NT2/D1 (cell line): ENCODE measurements around the gene LRRC8C.

Experiments
- SUZ12 ChIP-seq: IDR thresholded peaks from 2 replicates; pipeline ENCODE4 v1.6.1; 2011; ENCODE audit not compliant: insufficient read length, insufficient read depth; ENCODE audit errors: extremely low read depth
- YY1 ChIP-seq: IDR thresholded peaks from 2 replicates; pipeline ENCODE4 v1.6.1; 2011; ENCODE audit not compliant: insufficient read length, insufficient read depth

DNA sequence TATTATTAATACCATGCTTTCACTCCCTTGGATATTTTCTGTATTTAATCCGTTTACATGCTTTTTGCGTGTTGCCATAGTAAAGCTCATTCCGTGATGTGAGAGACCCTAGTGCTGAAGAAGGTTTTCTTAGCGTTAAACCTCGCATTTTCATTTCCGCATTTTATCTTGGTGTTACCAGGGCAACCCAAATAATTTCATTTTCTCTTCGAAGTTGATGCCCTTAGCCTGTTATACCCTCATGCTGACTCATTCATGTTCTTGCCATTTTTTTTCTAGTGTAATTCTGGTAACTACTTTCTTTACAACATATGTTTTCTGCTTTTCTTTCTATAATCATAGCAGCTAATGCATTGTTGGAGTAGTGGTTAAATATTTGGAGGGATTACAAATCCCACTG is 37.2 kb downstream of the LRRC8C start:
- TF ChIP-seq YY1 = no peak
- TF ChIP-seq SUZ12 = no peak
